Gastrocnemius medialis (tissue), 4 donors: Measurements from ENCODE around the gene DLX4.

Source experiments
- CTCF ChIP-seq, 5 experiments: fragments of 450-650 bp in 3 of 5; fragments of 200-600 bp in 2 of 5; sonication (generic) in 2 of 5; IDR thresholded peaks in 4 of 5; conservative IDR thresholded peaks in 1 of 5; 1 replicate in 4 of 5; 2 replicates in 1 of 5; pipeline ENCODE4 v1.5.1; 2016 to 2019; ENCODE audit warnings: antibody characterized with exemption in 5 of 5, mild to moderate bottlenecking in 3 of 5, moderate library complexity in 3 of 5
- POLR2A ChIP-seq, 2 donors: fragments of 450-650 bp; IDR thresholded peaks; one replicate each; pipeline ENCODE4 v1.6.1; 2017; ENCODE audit warnings: antibody characterized with exemption in 2 of 2, mild to moderate bottlenecking in 2 of 2, moderate library complexity in 2 of 2

- TF ChIP-seq CTCF (IDR thresholded peaks at IDR 0.05 in 4 of 5, conservative IDR thresholded peaks at IDR 0.05 in 1 of 5) (no peak), POLR2A (IDR thresholded peaks at IDR 0.05) (no peak)
These were observed 10.3 kb upstream of the DLX4 start for GRCh38 chr17:49958723-49959122.
